GM23338 (cell line): ENCODE results near the gene DPYD. TPM values are rescaled to one million over a fixed set of nuclear protein-coding genes. Genes with fewer than 3 reads are reported as not detected.

ENCODE experiments used
- ATAC-seq: fragments of 200-7000 bp; cut with Tn5 transposase; 3 replicates; pipeline ENCODE4 v1.9.1; 2020
- DNase-seq: peaks from one replicate; pipeline ENCODE4 v3.0.0-alpha.2; 2015; ENCODE audit warnings: low spot score
- H2AFZ ChIP-seq: fragments of 200-600 bp; sonication (generic); 2 replicates; pipeline ENCODE4 v1.8.0; 2016; ENCODE audit warnings: antibody characterized with exemption, mild to moderate bottlenecking, moderate library complexity
- H3F3A ChIP-seq: fragments of 200-600 bp; sonication (generic); replicated peaks from 2 replicates; pipeline ENCODE4 v1.8.0; 2017; ENCODE audit warnings: antibody characterized with exemption, mixed run types, low read depth
- H3K27ac ChIP-seq: fragments of 200-600 bp; sonication (generic); 2 replicates; pipeline ENCODE4 v1.6.1; 2016; ENCODE audit warnings: low read depth
- H3K27me3 ChIP-seq: fragments of 200-600 bp; sonication (generic); 2 replicates; pipeline ENCODE4 v1.8.0; 2016; ENCODE audit warnings: mild to moderate bottlenecking, mixed run types, moderate library complexity; ENCODE audit not compliant: insufficient read depth
- H3K36me3 ChIP-seq: fragments of 200-600 bp; sonication (generic); 2 replicates; pipeline ENCODE4 v1.8.0; 2016; ENCODE audit warnings: mild to moderate bottlenecking; ENCODE audit not compliant: insufficient read depth
- H3K4me1 ChIP-seq: fragments of 200-600 bp; sonication (generic); 2 replicates; pipeline ENCODE4 v1.8.0; 2016; ENCODE audit warnings: mild to moderate bottlenecking, moderate library complexity; ENCODE audit not compliant: insufficient read depth
- H3K4me2 ChIP-seq: fragments of 200-600 bp; sonication (generic); 2 replicates; pipeline ENCODE4 v1.7.1; 2017; ENCODE audit warnings: mixed run types
- H3K4me3 ChIP-seq: fragments of 200-600 bp; sonication (generic); 2 replicates; pipeline ENCODE4 v1.6.1; 2016; ENCODE audit warnings: mixed run types
- H3K79me2 ChIP-seq: fragments of 200-600 bp; sonication (generic); replicated peaks from 2 replicates; pipeline ENCODE4 v1.8.0; 2017; ENCODE audit warnings: mild to moderate bottlenecking; ENCODE audit not compliant: insufficient read depth
- H3K9me2 ChIP-seq: fragments of 200-600 bp; sonication (generic); 2 replicates; pipeline ENCODE4 v1.8.0; 2017; ENCODE audit not compliant: insufficient read depth
- H4K20me1 ChIP-seq: fragments of 200-600 bp; sonication (generic); replicated peaks from 2 replicates; pipeline ENCODE4 v1.8.0; 2017; ENCODE audit warnings: mild to moderate bottlenecking; ENCODE audit not compliant: insufficient read depth
- H3K27ac Mint-ChIP-seq: 2 replicates; pipeline ENCODE4 v1.8.0; 2020; ENCODE audit warnings: inconsistent platforms, mild to moderate bottlenecking, moderate library complexity, mixed read lengths
- H3K27me3 Mint-ChIP-seq: 3 replicates; pipeline ENCODE4 v1.8.0; 2022; ENCODE audit warnings: low read depth, mild to moderate bottlenecking, moderate library complexity, mixed read lengths, inconsistent platforms; ENCODE audit not compliant: insufficient read depth, poor library complexity
- H3K36me3 Mint-ChIP-seq: 3 replicates; pipeline ENCODE4 v1.8.0; 2021; ENCODE audit warnings: low read depth, mild to moderate bottlenecking, inconsistent platforms, moderate library complexity, mixed read lengths
- H3K4me1 Mint-ChIP-seq: 3 replicates; pipeline ENCODE4 v1.8.0; 2020; ENCODE audit warnings: mild to moderate bottlenecking, inconsistent platforms, mixed read lengths
- H3K4me3 Mint-ChIP-seq: 3 replicates; pipeline ENCODE4 v1.8.0; 2021; ENCODE audit warnings: moderate library complexity, mild to moderate bottlenecking, inconsistent platforms, mixed read lengths
- H3K9me3 Mint-ChIP-seq: 3 replicates; pipeline ENCODE4 v1.8.0; 2020; ENCODE audit warnings: moderate library complexity, mild to moderate bottlenecking, inconsistent platforms, mixed read lengths
- CREB1 ChIP-seq: fragments of 250-450 bp; sonication (Bioruptor Pico); IDR thresholded peaks from 2 replicates; pipeline ENCODE4 v1.5.0; 2020; ENCODE audit warnings: low read depth, mild to moderate bottlenecking, moderate library complexity
- CTCF ChIP-seq, 2 experiments: fragments of 200-600 bp in 1 of 2; sonication (generic) in 1 of 2; conservative IDR thresholded peaks; 2 replicates each; pipeline versions ENCODE4 v1.5.1 to v1.6.1; 2016 to 2017; ENCODE audit warnings: antibody characterized with exemption in 2 of 2, low read depth in 2 of 2, mild to moderate bottlenecking in 2 of 2, moderate library complexity in 1 of 2
- ETS1 ChIP-seq: IDR thresholded peaks from 2 replicates; pipeline ENCODE4 v1.6.1; 2016; ENCODE audit warnings: antibody characterized with exemption
- EZH2 ChIP-seq: fragments of 200-600 bp; sonication (generic); IDR thresholded peaks from one replicate; pipeline ENCODE4 v1.8.0; 2017; ENCODE audit warnings: antibody characterized with exemption, mild to moderate bottlenecking, low read depth; ENCODE audit not compliant: unreplicated experiment
- EZH2phosphoT487 ChIP-seq: fragments of 200-600 bp; sonication (generic); IDR thresholded peaks from one replicate; pipeline ENCODE4 v1.8.1; 2018; ENCODE audit warnings: antibody characterized with exemption; ENCODE audit not compliant: unreplicated experiment
- JUNB ChIP-seq: IDR thresholded peaks from one replicate; pipeline ENCODE4 v1.6.1; 2016; ENCODE audit warnings: antibody characterized with exemption; ENCODE audit not compliant: unreplicated experiment
- NANOG ChIP-seq: IDR thresholded peaks from 2 replicates; pipeline ENCODE4 v1.6.1; 2016; ENCODE audit warnings: antibody characterized with exemption, borderline replicate concordance
- POLR2AphosphoS5 ChIP-seq: IDR thresholded peaks from 2 replicates; pipeline ENCODE4 v1.6.1; 2016; ENCODE audit warnings: antibody characterized with exemption, low read depth
- STAT1 ChIP-seq: IDR thresholded peaks from one replicate; pipeline ENCODE4 v1.6.1; 2016; ENCODE audit warnings: antibody characterized with exemption; ENCODE audit not compliant: unreplicated experiment
- ZNF114 ChIP-seq: fragments of 250-450 bp; sonication (Bioruptor Pico); IDR thresholded peaks from 2 replicates; pipeline ENCODE4 v1.5.0; 2020; ENCODE audit warnings: mild to moderate bottlenecking, moderate library complexity
- ZNF331 ChIP-seq: fragments of 250-450 bp; sonication (Bioruptor Pico); IDR thresholded peaks from 2 replicates; pipeline ENCODE4 v1.5.0; 2020; ENCODE audit warnings: low read depth, mild to moderate bottlenecking, moderate library complexity
- polyA plus RNA-seq: library from polyadenylated mRNA; unstranded; fragments of >200 nt; fragmentation: Nextera tagmentation; extraction: Ambion mirVana; gene quantifications from 2 replicates; pipeline ENCODE4 v1.2.1, GENCODE V29; 2016
- total RNA-seq: library from RNA; depleted of rRNA; stranded (reverse); fragments of >200 nt; shearing (Covaris generic); gene quantifications from 2 replicates; pipeline ENCODE4 v1.2.3, GENCODE V29; 2014
- TF ChIP-seq, protein P1 (sequence below): IDR thresholded peaks from one replicate; pipeline ENCODE4 v1.6.1; 2018; ENCODE audit warnings: antibody characterized with exemption; ENCODE audit not compliant: unreplicated experiment
- TF ChIP-seq, protein P2 (sequence below): fragments of 250-450 bp; sonication (Bioruptor Pico); IDR thresholded peaks from 2 replicates; pipeline ENCODE4 v1.5.0; 2020; ENCODE audit warnings: mild to moderate bottlenecking, moderate library complexity

Gene DPYD
- total and polyA plus RNA-seq, 2 experiments from 2014 or later: 0.50 to 1.6 TPM

DNA sequence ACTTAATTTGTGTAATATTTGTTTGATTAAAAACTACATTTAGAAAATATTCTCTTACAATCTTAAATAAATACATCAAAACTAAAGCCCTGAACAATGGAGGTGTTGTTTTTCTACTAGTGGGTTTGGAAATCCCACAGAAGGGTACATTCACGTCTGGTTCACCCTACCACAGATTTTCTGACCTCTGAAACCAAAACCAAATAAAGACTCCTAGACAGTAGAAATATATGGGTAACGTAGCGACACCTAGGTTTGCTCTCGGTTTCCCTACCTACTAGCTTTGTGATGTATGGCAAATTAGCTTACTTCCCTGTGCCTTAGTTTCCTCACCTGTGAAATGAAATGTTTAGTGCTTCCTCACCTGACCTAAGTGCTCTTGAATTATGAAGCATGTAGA, 312.6 kb downstream of the DPYD start:
- H3F3A ChIP-seq: no peaks in the 10 kb centered on the region
- Mint-ChIP-seq H3K4me1 (peaks cover 2% of the 10 kb centered on the region; the same call in 2 of the 3 replicates), H3K4me3 (no peak overlapping the region), H3K27me3 (no peaks in the 10 kb centered on the region), H3K36me3 (no peaks in the 10 kb centered on the region), H3K27ac (no peak overlapping the region), H3K9me3 (peaks cover 3% of the 10 kb centered on the region; the same call in 1 of the 3 replicates)
- H3K4me3 ChIP-seq: no peak overlapping the region
- H3K27ac ChIP-seq: no peak overlapping the region
- ATAC-seq (no peak), DNase-seq (no peak)
- H3K4me2 ChIP-seq: no peak overlapping the region
- H2AFZ ChIP-seq: no peak overlapping the region
- no peaks in the 10 kb centered on the region for H3K4me1 ChIP-seq
- H3K27me3 ChIP-seq: no peaks in the 10 kb centered on the region
- H3K79me2 ChIP-seq: no peaks in the 10 kb centered on the region
- H4K20me1 ChIP-seq: no peaks in the 10 kb centered on the region
- no peaks in the 10 kb centered on the region for H3K36me3 ChIP-seq
- no peaks in the 10 kb centered on the region for H3K9me2 ChIP-seq
- TF ChIP-seq ETS1 (no peak), ZNF331 (no peak), STAT1 (no peak), POLR2AphosphoS5 (no peak), EZH2phosphoT487 (no peak), CREB1 (no peak), CTCF (conservative IDR thresholded peaks at IDR 0.05; ENCODE audit: low read depth in 2 of 2) (no peak), ZNF114 (CRISPR knock-in tag) (no peak), EZH2 (no peak), NANOG (no peak), JUNB (no peak)
- TF ChIP-seq, protein P1, sequence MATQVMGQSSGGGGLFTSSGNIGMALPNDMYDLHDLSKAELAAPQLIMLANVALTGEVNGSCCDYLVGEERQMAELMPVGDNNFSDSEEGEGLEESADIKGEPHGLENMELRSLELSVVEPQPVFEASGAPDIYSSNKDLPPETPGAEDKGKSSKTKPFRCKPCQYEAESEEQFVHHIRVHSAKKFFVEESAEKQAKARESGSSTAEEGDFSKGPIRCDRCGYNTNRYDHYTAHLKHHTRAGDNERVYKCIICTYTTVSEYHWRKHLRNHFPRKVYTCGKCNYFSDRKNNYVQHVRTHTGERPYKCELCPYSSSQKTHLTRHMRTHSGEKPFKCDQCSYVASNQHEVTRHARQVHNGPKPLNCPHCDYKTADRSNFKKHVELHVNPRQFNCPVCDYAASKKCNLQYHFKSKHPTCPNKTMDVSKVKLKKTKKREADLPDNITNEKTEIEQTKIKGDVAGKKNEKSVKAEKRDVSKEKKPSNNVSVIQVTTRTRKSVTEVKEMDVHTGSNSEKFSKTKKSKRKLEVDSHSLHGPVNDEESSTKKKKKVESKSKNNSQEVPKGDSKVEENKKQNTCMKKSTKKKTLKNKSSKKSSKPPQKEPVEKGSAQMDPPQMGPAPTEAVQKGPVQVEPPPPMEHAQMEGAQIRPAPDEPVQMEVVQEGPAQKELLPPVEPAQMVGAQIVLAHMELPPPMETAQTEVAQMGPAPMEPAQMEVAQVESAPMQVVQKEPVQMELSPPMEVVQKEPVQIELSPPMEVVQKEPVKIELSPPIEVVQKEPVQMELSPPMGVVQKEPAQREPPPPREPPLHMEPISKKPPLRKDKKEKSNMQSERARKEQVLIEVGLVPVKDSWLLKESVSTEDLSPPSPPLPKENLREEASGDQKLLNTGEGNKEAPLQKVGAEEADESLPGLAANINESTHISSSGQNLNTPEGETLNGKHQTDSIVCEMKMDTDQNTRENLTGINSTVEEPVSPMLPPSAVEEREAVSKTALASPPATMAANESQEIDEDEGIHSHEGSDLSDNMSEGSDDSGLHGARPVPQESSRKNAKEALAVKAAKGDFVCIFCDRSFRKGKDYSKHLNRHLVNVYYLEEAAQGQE: no peak
- TF ChIP-seq, protein P2, sequence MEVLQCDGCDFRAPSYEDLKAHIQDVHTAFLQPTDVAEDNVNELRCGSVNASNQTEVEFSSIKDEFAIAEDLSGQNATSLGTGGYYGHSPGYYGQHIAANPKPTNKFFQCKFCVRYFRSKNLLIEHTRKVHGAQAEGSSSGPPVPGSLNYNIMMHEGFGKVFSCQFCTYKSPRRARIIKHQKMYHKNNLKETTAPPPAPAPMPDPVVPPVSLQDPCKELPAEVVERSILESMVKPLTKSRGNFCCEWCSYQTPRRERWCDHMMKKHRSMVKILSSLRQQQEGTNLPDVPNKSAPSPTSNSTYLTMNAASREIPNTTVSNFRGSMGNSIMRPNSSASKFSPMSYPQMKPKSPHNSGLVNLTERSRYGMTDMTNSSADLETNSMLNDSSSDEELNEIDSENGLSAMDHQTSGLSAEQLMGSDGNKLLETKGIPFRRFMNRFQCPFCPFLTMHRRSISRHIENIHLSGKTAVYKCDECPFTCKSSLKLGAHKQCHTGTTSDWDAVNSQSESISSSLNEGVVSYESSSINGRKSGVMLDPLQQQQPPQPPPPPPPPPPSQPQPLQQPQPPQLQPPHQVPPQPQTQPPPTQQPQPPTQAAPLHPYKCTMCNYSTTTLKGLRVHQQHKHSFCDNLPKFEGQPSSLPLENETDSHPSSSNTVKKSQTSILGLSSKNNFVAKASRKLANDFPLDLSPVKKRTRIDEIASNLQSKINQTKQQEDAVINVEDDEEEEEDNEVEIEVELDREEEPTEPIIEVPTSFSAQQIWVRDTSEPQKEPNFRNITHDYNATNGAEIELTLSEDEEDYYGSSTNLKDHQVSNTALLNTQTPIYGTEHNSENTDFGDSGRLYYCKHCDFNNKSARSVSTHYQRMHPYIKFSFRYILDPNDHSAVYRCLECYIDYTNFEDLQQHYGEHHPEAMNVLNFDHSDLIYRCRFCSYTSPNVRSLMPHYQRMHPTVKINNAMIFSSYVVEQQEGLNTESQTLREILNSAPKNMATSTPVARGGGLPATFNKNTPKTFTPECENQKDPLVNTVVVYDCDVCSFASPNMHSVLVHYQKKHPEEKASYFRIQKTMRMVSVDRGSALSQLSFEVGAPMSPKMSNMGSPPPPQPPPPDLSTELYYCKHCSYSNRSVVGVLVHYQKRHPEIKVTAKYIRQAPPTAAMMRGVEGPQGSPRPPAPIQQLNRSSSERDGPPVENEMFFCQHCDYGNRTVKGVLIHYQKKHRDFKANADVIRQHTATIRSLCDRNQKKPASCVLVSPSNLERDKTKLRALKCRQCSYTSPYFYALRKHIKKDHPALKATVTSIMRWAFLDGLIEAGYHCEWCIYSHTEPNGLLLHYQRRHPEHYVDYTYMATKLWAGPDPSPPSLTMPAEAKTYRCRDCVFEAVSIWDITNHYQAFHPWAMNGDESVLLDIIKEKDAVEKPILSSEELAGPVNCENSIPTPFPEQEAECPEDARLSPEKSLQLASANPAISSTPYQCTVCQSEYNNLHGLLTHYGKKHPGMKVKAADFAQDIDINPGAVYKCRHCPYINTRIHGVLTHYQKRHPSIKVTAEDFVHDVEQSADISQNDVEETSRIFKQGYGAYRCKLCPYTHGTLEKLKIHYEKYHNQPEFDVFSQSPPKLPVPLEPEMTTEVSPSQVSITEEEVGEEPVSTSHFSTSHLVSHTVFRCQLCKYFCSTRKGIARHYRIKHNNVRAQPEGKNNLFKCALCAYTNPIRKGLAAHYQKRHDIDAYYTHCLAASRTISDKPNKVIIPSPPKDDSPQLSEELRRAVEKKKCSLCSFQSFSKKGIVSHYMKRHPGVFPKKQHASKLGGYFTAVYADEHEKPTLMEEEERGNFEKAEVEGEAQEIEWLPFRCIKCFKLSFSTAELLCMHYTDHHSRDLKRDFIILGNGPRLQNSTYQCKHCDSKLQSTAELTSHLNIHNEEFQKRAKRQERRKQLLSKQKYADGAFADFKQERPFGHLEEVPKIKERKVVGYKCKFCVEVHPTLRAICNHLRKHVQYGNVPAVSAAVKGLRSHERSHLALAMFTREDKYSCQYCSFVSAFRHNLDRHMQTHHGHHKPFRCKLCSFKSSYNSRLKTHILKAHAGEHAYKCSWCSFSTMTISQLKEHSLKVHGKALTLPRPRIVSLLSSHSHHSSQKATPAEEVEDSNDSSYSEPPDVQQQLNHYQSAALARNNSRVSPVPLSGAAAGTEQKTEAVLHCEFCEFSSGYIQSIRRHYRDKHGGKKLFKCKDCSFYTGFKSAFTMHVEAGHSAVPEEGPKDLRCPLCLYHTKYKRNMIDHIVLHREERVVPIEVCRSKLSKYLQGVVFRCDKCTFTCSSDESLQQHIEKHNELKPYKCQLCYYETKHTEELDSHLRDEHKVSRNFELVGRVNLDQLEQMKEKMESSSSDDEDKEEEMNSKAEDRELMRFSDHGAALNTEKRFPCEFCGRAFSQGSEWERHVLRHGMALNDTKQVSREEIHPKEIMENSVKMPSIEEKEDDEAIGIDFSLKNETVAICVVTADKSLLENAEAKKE (CRISPR knock-in tag): no peak
